ENCODE measurements around the gene MILR1. TPM values are rescaled to one million over a fixed set of nuclear protein-coding genes. Genes with fewer than 3 reads are reported as not detected.

The MILR1 gene
- polyA plus RNA-seq, 1 donor (not counting 4 experiments of a cell fraction or from before 2014, with no cell fraction given) = not detected

DNA sequence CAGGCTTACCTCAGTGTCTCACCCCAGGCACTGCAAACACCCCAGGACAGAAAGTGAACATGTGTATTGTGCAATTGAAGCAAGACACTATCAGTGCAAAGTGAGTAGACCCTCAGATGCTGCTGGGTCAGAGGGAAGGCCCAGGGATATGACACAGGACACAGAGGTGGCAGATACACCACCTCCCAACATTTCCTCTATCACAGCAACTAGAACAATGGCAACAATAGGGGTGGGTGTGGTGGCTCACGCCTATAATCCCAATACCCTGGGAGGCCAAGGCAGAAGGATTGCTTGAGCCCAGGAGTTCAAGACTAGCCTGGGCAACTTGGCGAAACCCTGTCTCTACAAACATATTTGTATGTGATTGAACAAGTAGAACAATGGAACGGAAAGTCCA lies 22.5 kb downstream of the MILR1 start:
- dilution Hi-C loops (cut with MboI; ENCODE audit: extremely low pct_ligation_motif_present, low sequenced_read_pairs) = no loop called here
- no peaks in the 10 kb centered on the region for H3K79me2 ChIP-seq (ENCODE audit: control insufficient read depth, insufficient read depth, low read length)
- no peak for TF ChIP-seq EZH2 (IDR thresholded peaks at IDR 0.05; ENCODE audit: low read length)
- TF ChIP-seq, protein P1, sequence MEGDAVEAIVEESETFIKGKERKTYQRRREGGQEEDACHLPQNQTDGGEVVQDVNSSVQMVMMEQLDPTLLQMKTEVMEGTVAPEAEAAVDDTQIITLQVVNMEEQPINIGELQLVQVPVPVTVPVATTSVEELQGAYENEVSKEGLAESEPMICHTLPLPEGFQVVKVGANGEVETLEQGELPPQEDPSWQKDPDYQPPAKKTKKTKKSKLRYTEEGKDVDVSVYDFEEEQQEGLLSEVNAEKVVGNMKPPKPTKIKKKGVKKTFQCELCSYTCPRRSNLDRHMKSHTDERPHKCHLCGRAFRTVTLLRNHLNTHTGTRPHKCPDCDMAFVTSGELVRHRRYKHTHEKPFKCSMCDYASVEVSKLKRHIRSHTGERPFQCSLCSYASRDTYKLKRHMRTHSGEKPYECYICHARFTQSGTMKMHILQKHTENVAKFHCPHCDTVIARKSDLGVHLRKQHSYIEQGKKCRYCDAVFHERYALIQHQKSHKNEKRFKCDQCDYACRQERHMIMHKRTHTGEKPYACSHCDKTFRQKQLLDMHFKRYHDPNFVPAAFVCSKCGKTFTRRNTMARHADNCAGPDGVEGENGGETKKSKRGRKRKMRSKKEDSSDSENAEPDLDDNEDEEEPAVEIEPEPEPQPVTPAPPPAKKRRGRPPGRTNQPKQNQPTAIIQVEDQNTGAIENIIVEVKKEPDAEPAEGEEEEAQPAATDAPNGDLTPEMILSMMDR (optimal IDR thresholded peaks at IDR 0.05 in 1 of 3, IDR thresholded peaks at IDR 0.05 in 1 of 3, conservative IDR thresholded peaks at IDR 0.05 in 1 of 3; ENCODE audit: extremely low read depth in 1 of 3, insufficient read depth in 2 of 3, low read length in 3 of 3) = no peak
- no peaks in the 10 kb centered on the region for H4K20me1 ChIP-seq (ENCODE audit: control insufficient read depth, extremely low read depth, insufficient read depth, low read length)
- H3K9me1 ChIP-seq (ENCODE audit: control insufficient read depth, extremely low read depth, insufficient read depth, low read length) = no peaks in the 10 kb centered on the region
- no peaks in the 10 kb centered on the region for H3K4me1 ChIP-seq (ENCODE audit: control insufficient read depth, extremely low read depth, insufficient read depth, low read length)
- no peak overlapping the region for H2AFZ ChIP-seq (ENCODE audit: control insufficient read depth, low read length)
- peaks cover 3% of the 10 kb centered on the region for H3K27me3 ChIP-seq (ENCODE audit: control insufficient read depth, extremely low read depth, insufficient read depth, low read length)
- no peak for DNase-seq (ENCODE audit: low read depth, low spot score)
- H3K9ac ChIP-seq (ENCODE audit: control insufficient read depth, extremely low read depth, insufficient read depth, low read length) = no peak overlapping the region
- no peaks in the 10 kb centered on the region for H3K9me3 ChIP-seq (ENCODE audit: control insufficient read depth, low read depth, low read length)
- no peak overlapping the region for H3K4me3 ChIP-seq (ENCODE audit: control insufficient read depth in 2 of 3, extremely low read depth in 1 of 3, insufficient read depth in 2 of 3, low read depth in 1 of 3, low read length in 3 of 3)
- no peaks in the 10 kb centered on the region for H3K36me3 ChIP-seq (ENCODE audit: control insufficient read depth in 2 of 2, extremely low read depth in 1 of 2, insufficient read depth in 2 of 2, low read length in 2 of 2)
- no peak overlapping the region for H3K27ac ChIP-seq (ENCODE audit: control insufficient read depth, insufficient read depth, low read length)
- H3K4me2 ChIP-seq (ENCODE audit: control insufficient read depth, extremely low read depth, insufficient read depth, low read depth, low read length) = no peak overlapping the region
- no peak for FAIRE-seq

DNA sequence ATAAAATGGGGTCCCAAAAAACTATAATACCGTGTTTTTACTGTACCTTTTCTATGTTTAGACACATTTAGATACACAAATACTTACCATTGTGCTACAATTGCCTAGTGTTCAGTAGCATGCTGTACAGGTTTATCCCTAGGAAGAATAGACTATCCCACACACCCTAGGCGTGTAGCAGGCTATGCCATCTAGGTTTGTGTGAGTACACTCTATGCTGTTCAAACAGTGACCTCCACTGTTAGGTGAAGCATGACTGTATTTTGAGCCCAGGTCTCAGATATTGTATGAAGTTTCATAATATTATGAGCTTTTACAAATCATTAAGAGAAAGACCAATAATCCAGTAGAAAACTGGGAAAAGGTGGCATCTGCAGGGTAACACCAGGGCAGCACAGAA lies 23.6 kb downstream of the MILR1 start:
- no peaks in the 10 kb centered on the region for H3K79me2 ChIP-seq (ENCODE audit: control insufficient read depth, insufficient read depth, low read length)
- no peaks in the 10 kb centered on the region for H3K9me3 ChIP-seq (ENCODE audit: control insufficient read depth, low read depth, low read length)
- no peaks in the 10 kb centered on the region for H3K36me3 ChIP-seq (ENCODE audit: control insufficient read depth in 2 of 2, extremely low read depth in 1 of 2, insufficient read depth in 2 of 2, low read length in 2 of 2)
- FAIRE-seq (no peak), DNase-seq (ENCODE audit: low read depth, low spot score) (no peak)
- H3K27ac ChIP-seq (ENCODE audit: control insufficient read depth, insufficient read depth, low read length) = no peak overlapping the region
- no peak overlapping the region for H3K9ac ChIP-seq (ENCODE audit: control insufficient read depth, extremely low read depth, insufficient read depth, low read length)
- H3K4me3 ChIP-seq (ENCODE audit: control insufficient read depth in 2 of 3, extremely low read depth in 1 of 3, insufficient read depth in 2 of 3, low read depth in 1 of 3, low read length in 3 of 3) = no peak overlapping the region
- no peak overlapping the region for H2AFZ ChIP-seq (ENCODE audit: control insufficient read depth, low read length)
- no peaks in the 10 kb centered on the region for H3K9me1 ChIP-seq (ENCODE audit: control insufficient read depth, extremely low read depth, insufficient read depth, low read length)
- H4K20me1 ChIP-seq (ENCODE audit: control insufficient read depth, extremely low read depth, insufficient read depth, low read length) = no peaks in the 10 kb centered on the region
- H3K4me1 ChIP-seq (ENCODE audit: control insufficient read depth, extremely low read depth, insufficient read depth, low read length) = no peaks in the 10 kb centered on the region
- no peaks in the 10 kb centered on the region for H3K27me3 ChIP-seq (ENCODE audit: control insufficient read depth, extremely low read depth, insufficient read depth, low read length)
- dilution Hi-C loops (cut with MboI; ENCODE audit: extremely low pct_ligation_motif_present, low sequenced_read_pairs) = no loop called here
- H3K4me2 ChIP-seq (ENCODE audit: control insufficient read depth, extremely low read depth, insufficient read depth, low read depth, low read length) = no peak overlapping the region
- no peak for TF ChIP-seq EZH2 (IDR thresholded peaks at IDR 0.05; ENCODE audit: low read length)
- TF ChIP-seq, protein P1 (optimal IDR thresholded peaks at IDR 0.05 in 1 of 3, IDR thresholded peaks at IDR 0.05 in 1 of 3, conservative IDR thresholded peaks at IDR 0.05 in 1 of 3; ENCODE audit: extremely low read depth in 1 of 3, insufficient read depth in 2 of 3, low read length in 3 of 3) = no peak
